Kasumi-1 (cell line): Measurements from ENCODE around the gene TMEM129.

ENCODE experiments used
- DNase-seq, 2 experiments: peaks; one replicate each; lab custom pipeline; 2025; lab: John Stamatoyannopoulos, UW

The TMEM129 gene, protein sequence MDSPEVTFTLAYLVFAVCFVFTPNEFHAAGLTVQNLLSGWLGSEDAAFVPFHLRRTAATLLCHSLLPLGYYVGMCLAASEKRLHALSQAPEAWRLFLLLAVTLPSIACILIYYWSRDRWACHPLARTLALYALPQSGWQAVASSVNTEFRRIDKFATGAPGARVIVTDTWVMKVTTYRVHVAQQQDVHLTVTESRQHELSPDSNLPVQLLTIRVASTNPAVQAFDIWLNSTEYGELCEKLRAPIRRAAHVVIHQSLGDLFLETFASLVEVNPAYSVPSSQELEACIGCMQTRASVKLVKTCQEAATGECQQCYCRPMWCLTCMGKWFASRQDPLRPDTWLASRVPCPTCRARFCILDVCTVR

DNA sequence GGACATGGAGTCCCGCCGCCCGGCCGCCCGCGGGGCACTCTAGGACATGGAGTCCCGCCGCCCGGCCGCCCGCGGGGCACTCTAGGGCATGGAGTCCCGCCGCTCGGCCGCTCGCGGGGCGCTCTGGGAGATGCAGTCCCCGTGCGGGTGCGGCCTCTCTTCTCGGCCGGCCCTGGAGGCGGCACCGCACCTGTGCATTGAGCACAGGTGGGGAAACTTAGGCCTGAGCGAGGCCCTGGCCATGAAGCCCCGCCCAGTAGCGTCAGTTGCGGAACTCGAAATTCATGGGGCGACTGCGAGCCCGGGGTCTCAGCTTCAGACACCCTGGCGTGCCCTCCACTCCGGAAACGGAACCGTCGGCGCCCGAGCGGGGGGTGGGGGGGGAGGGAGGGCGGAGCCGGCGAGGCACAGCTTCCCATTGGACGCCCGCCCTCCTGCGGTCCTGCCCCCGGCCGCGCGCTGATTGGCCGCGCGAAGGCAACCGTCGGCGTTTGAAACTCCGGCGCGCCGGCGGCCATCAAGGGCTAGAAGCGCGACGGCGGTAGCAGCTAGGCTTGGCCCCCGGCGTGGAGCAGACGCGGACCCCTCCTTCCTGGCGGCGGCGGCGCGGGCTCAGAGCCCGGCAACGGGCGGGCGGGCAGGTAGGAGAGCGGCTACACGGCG lies at the start of gene TMEM129, which contains the start of gene TACC3:
Gene TMEM129, minus strand, starts transcription at position 321 of the 663 bp plus-strand sequence. CDS start 486 bp downstream, outside the sequence.
Gene TACC3, plus strand, starts transcription at position 519 of the 663 bp plus-strand sequence. CDS start 1,901 bp downstream, outside the sequence.
- DNase-seq, result peak; percentile 88 to 89

DNA sequence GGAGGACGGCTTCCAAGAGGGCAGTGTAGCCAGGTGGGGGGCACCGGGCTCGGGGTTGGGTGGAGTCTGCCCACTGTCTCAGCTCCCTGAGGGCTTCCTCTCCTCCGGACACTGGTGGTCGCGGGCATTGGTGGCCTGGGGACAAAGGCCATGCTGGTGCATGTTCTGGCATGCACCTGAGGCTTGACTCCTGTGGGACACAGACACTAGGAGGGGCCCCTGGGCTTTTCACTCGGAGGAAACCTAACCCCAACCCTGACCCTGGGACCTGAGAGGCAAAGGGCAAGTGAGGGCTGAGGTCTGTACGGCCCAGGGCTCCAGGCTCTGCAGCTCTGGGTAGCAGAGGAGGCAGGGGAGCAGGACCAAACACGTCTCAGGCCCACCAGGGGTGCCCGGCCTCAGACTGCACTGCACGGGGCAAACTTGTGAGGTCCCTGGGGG lies 49.7 kb upstream of the TMEM129 start:
- no peak for DNase-seq

- DNase-seq, result no peak
Observed at GRCh38 chr4:1770245-1770644, 49.1 kb upstream of the TMEM129 start.

DNA sequence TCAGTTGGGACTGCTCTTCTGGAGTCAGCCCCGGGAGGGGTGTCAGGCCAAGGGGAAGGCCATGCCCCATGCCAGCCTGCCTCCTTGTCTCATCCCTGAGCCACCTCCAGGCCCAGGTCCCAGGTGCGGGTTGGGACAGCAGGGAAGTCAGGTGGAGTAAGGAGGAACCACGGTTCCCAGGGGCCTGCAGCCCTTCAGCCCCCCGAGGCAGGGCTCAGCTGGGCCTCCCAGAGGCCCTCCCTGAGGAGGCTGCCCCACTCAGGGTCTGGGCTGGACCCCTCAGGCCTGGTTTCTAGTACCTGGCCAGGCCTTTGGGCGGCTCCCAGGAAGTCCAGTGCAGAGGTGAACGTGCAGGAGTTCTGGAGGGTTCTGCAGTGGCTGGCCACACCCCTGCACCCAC lies 48.6 kb upstream of the TMEM129 start:
- DNase-seq, result no peak

- DNase-seq, result no peak
Observed at GRCh38 chr4:1768367-1769034, 47.4 kb upstream of the TMEM129 start.

DNA sequence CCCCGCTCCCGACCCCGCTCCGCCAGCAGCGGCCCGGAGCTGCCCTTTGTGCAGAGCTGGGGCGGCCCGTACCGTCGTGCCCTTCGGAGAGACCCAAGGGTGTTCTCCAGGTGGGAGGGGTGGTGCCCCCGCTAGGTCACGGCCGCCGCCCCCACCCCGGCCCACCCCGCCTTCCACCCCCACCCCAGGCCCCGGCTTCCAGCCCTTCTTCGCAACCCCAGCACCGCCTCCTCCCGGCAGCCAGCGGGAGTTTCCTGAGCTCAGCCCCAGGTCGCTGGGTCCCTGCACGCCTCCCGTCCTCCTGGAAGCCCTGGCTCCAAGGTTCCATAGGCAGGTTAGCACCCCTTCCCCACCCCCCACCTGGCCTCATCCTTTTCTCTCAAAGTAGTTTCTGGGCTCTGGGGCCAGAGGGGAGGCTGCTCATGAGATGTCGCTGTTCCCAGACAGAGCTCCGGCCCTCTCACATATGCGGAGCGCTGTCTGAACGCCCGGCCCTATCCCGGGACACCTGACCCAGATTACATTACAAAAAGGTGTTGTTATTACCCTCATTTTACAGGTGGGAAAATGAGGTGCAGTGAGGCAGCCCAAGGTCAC lies 46.7 kb upstream of the TMEM129 start:
- peak; percentile 49 to 56 for DNase-seq

GRCh38 chr4:1767061-1767769 lies 46.1 kb upstream of the TMEM129 start:
- no peak for DNase-seq

DNA sequence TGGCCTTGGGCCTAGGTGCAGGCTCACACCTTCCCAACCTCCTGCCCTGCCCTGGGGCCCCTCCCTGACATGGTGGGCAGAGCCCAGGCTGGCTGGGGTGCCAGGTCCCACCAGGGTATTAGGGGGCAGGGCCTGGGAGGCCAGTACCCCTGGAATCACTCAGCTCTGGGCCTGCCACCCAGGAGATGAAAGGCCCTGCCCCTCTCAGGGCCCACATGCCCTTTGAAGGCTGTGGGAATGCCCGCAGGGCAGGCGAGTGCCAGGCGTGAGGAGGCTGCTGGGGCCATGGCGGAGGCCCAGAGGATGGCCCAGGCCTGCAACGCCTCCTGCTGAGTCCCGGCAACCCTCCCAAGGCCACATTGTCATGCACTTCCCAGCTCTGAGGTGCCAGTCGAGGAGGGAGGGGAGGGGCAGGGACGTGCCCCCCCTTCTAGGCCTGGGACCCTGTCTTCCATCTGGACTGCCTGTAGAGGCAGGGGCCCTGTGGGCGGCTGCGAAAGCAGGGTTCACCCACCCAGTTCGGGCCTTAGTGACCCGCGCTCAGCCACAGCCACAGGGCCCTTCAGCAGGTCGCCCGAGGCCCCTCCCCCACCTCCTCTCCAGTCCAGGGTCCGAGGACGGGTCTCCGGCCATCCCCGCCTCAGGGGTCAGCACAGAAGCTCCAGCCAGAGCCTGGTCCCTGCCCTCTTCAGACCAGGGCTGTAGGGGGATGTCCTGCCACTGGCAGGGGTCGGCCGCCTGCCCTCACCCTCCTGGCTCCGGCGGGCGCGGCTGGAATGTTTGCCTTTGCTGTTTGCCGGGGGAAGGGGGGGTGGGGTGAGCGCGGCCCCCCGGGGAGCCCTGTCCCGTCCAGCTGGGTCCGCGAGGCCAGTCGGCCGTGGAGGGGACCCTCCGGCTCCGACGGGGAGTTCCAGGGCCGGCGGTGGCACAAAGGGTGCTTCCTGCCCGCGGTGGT lies 45.3 kb upstream of the TMEM129 start:
- DNase-seq, result no peak

DNA sequence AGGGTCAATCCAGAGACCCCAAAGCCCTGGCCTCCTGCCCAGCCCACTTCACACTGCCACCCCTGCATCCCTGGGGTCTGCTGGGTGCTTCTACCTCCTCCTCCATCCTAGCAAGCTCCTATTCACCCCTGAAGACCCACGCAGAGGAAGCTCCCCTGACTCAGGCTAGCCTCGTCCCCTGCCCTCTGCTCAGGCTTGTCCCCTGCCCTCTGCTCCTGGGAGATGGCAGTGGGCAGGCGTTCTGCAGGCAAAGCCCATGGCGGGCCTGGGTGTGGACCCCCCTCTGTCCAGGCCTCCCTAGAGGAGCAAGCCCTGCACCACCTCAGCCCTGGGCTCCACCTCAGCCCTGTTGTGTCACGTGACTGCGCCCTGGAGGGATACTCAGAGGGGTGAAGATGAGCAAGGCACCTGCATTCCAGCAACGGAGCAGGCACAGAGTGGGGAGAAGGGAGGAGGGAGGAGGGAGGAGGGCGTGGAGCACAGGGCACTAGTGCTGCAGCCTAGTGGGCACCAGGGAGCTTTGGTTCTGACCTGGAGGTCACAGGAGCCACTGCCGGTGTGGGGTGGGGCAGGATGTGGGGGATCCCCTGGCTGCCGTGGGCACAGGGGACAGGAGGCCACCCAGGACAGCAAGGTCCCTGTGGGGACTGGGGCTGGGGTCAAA lies 44.4 kb upstream of the TMEM129 start:
- DNase-seq, result no peak

DNA sequence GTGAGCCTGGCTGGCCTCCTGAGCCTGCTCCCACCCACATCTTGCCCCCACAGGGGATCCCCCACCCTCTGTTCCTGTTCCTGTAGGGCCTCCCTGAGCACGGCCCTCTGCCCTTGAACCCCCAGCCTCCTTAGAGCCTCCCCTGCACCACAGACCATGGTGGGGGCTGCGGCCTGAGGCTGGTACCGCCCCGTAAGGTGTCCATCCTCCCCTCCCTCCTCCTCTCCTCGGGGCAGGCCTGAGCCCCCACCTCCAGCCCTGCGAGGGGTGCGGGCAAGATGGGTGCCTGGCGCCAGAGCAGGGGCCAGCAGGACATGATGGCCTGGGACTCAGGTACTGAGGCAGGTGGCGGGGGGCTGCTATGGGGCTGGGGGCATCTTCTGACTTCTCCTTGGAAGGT lies 43.5 kb upstream of the TMEM129 start:
- DNase-seq, result no peak

- peak in 1 of 2 experiments; percentile 38 for DNase-seq
Observed at GRCh38 chr4:1763550-1764080, 42.5 kb upstream of the TMEM129 start.

GRCh38 chr4:1763070-1763549 lies 42.0 kb upstream of the TMEM129 start:
- DNase-seq, result peak in 1 of 2 experiments; percentile 38

GRCh38 chr4:1762264-1763010 lies 41.3 kb upstream of the TMEM129 start:
- DNase-seq, result no peak

- no peak for DNase-seq
Observed at GRCh38 chr4:1761130-1761689, 40.1 kb upstream of the TMEM129 start.

DNA sequence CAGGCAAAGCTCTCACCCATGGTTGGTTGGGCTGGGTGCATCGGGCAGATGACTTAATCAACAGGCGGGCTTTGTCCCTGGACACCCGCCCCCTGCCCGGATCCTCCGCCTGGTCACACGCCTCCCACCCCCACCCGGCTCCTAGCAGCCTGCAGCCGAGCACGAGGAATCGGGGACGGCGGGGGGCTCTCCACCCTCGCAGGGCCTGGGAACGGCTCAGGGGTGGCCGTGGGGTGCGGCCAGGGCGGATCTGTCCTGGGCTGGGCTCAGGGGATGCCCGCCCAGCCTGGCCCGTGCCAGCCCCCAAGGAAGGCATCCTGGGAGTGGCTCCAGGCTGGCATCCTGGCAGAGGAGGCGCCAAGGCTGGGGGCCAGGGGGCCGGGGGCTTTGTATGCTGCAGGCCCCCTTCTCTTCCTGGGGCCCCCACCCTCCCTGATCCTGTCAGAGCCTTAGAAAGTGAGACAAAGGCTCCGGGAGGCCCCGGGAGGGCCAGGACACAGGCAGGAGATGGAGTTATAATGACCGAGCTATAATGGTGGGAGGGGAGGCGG lies 39.5 kb upstream of the TMEM129 start:
- no peak for DNase-seq

DNA sequence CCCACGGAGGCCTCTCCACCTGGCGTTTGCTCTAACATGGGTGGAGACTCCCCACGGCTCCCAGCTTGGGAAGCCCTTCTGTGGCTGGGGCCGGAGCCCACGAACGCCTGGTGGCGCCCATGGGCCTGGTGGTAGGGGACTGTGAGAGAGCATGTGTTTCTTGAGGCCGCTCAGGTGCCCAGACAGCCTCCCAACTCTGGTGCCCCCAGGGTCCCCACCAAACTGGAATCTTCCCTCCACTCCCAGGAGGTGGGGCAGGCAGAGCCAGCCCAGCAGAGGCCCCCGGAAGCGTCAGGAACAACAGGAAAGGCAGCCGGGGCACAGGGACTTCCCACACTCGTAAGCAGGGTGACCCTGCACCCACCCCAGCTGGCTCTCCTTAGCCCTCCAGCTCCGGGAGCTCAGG lies 38.7 kb upstream of the TMEM129 start:
- DNase-seq, result no peak

DNA sequence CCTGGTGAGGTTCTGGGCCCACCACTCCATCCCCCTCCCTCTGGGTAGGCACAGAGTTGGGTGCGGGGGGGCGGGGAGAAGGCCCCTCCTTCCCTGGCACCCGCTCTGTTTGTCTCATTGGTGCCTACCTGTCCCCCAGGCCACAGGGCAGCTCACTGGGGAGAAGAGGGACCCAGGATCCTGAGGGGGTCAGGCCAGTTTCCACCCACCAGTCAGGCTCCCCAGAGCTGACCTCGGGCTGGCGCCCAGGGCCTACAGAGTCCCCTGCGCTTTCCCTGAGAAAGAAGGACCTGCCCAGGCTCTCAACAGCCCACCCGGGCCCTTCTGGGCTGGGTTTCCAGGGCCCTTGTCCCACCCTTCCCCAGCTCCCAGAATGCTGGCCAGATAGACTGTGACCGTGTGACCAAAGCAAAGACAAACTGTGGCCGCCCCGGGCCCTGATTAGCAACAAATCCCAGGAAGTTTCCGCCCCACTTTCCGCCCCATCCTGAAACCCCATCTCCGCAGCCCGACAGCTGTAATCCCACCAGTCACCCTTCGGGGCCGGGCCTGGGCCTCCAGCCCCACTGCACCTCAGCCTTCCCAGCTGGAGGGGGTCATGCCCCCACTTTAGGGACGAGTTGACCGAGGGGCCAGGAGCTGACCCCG lies 38.2 kb upstream of the TMEM129 start:
- no peak for DNase-seq
